HepG2 (cell line): ENCODE results near the gene METRN.

Source experiments
- EHMT2 ChIP-seq: fragments of 200-600 bp; sonication (generic); IDR thresholded peaks from 2 replicates; pipeline ENCODE4 v1.7.0; 2017; ENCODE audit warnings: antibody characterized with exemption, low read depth, low read length, borderline replicate concordance
- GABPA ChIP-seq, 2 experiments: IDR thresholded peaks; 2 replicates each; pipeline ENCODE4 v1.6.1; 2011 to 2016; ENCODE audit warnings: low read depth in 2 of 2, low read length in 1 of 2, missing biosample characterization in 1 of 2, missing genetic modification characterization in 1 of 2
- HDAC6 ChIP-seq: fragments of 200-600 bp; sonication (generic); IDR thresholded peaks from 2 replicates; pipeline ENCODE4 v1.7.0; 2017; ENCODE audit warnings: mild to moderate bottlenecking, antibody characterized with exemption, low read length, low read depth
- HMGXB4 ChIP-seq, 2 experiments: sonication (generic) in 1 of 2; formaldehyde crosslinking in 1 of 2; IDR thresholded peaks; 2 replicates each; pipeline versions ENCODE4 v1.4.0 to v1.6.1; 2018 to 2020; ENCODE audit warnings: missing genetic modification reagents in 2 of 2, borderline replicate concordance in 1 of 2, low read depth in 1 of 2, mild to moderate bottlenecking in 1 of 2, missing biosample characterization in 1 of 2
- KDM1A ChIP-seq: IDR thresholded peaks from 2 replicates; pipeline ENCODE4 v1.6.1; 2016; ENCODE audit warnings: missing compliant biosample characterization
- MTERF4 ChIP-seq: sonication (generic); formaldehyde crosslinking; IDR thresholded peaks from 2 replicates; pipeline ENCODE4 v1.8.0; 2023; ENCODE audit warnings: mild to moderate bottlenecking, missing genetic modification reagents
- POLR2A ChIP-seq, 2 experiments: IDR thresholded peaks; 2 replicates each; pipeline ENCODE4 v1.6.1; 2011; ENCODE audit warnings: low read depth in 2 of 2, low read length in 2 of 2, mild to moderate bottlenecking in 1 of 2, moderate library complexity in 1 of 2; ENCODE audit not compliant: insufficient read depth in 1 of 2
- POLR2AphosphoS5 ChIP-seq: IDR thresholded peaks from 2 replicates; pipeline ENCODE4 v1.6.1; 2012; ENCODE audit warnings: low read depth, low read length
- USF2 ChIP-seq, 2 experiments: sonication (generic) in 1 of 2; formaldehyde crosslinking in 1 of 2; IDR thresholded peaks; 2 replicates each; pipeline versions ENCODE4 v1.5.1 to v1.6.1; 2011 to 2020; ENCODE audit warnings: borderline replicate concordance in 1 of 2, low read depth in 1 of 2, low read length in 1 of 2, mild to moderate bottlenecking in 1 of 2, missing genetic modification reagents in 1 of 2, moderate library complexity in 1 of 2
- ZNF143 ChIP-seq: sonication (generic); formaldehyde crosslinking; IDR thresholded peaks from 2 replicates; pipeline ENCODE4 v1.4.0; 2020; ENCODE audit warnings: missing genetic modification reagents
- ZNF431 ChIP-seq: sonication (generic); formaldehyde crosslinking; IDR thresholded peaks from 2 replicates; pipeline ENCODE4 v1.9.0; 2022; ENCODE audit warnings: missing genetic modification reagents, low read depth, mild to moderate bottlenecking, borderline replicate concordance

GRCh38 chr16:706189-707061 lies 8.5 kb upstream of the METRN start:
- TF ChIP-seq GABPA (IDR thresholded peaks at IDR 0.05; ENCODE audit: low read depth, low read length) (no peak), GABPA (CRISPR knock-in tag; IDR thresholded peaks at IDR 0.05; ENCODE audit: low read depth) (no peak), ZNF431 (CRISPR knock-in tag) (no peak), POLR2A (IDR thresholded peaks at IDR 0.05; ENCODE audit: insufficient read depth in 1 of 2, low read depth in 2 of 2, low read length in 2 of 2) (no peak), USF2 (IDR thresholded peaks at IDR 0.05; ENCODE audit: low read depth, low read length) (no peak), USF2 (CRISPR knock-in tag; IDR thresholded peaks at IDR 0.05; ENCODE audit: borderline replicate concordance) (no peak), EHMT2 (no peak), POLR2AphosphoS5 (no peak), KDM1A (no peak), MTERF4 (CRISPR knock-in tag) (no peak), ZNF143 (CRISPR knock-in tag) (no peak), HMGXB4 (CRISPR knock-in tag; IDR thresholded peaks at IDR 0.05; ENCODE audit: borderline replicate concordance in 1 of 2, low read depth in 1 of 2) (no peak), HDAC6 (no peak)
